GM12878 (cell line): ENCODE results near the gene IARS2.
A peak's percentile ranks its signal among the peaks of the same experiment; 100 is the strongest.

Experiments used
- POLR2A ChIP-seq: IDR thresholded peaks from 2 replicates; pipeline ENCODE4 v1.6.1; 2011; ENCODE audit warnings: low read depth, mild to moderate bottlenecking, low read length
- POLR2AphosphoS5 ChIP-seq: IDR thresholded peaks from 2 replicates; pipeline ENCODE4 v1.6.1; 2011; ENCODE audit warnings: mild to moderate bottlenecking, low read length, inconsistent platforms
- RCOR1 ChIP-seq: conservative IDR thresholded peaks from 2 replicates; pipeline ENCODE4 v1.6.1; 2012; ENCODE audit warnings: low read depth, low read length, improper control_type of control experiment
- SMC3 ChIP-seq: IDR thresholded peaks from 2 replicates; pipeline ENCODE4 v1.6.1; 2011; ENCODE audit warnings: low read length, improper control_type of control experiment, borderline replicate concordance
- TCF12 ChIP-seq: IDR thresholded peaks from 2 replicates; pipeline ENCODE4 v1.6.1; 2011; ENCODE audit warnings: low read depth, mild to moderate bottlenecking, low read length
- TCF3 ChIP-seq: IDR thresholded peaks from 2 replicates; pipeline ENCODE4 v1.6.1; 2012; ENCODE audit warnings: low read depth, mild to moderate bottlenecking, low read length, borderline replicate concordance; ENCODE audit not compliant: insufficient read depth
- YY1 ChIP-seq: IDR thresholded peaks from 2 replicates; pipeline ENCODE4 v1.6.1; 2011; ENCODE audit warnings: low read depth, mild to moderate bottlenecking, low read length
- TF ChIP-seq, protein P1 (sequence below), 3 experiments: IDR thresholded peaks in 2 of 3; conservative IDR thresholded peaks in 1 of 3; 2 replicates each; pipeline ENCODE4 v1.5.1; 2011; ENCODE audit warnings: low read depth in 3 of 3, low read length in 3 of 3, mild to moderate bottlenecking in 3 of 3, control low read depth in 2 of 3, moderate library complexity in 2 of 3, inconsistent platforms in 1 of 3, mixed read lengths in 1 of 3; ENCODE audit not compliant: control insufficient read depth in 2 of 3, insufficient read depth in 1 of 3; ENCODE audit errors: extremely low read depth in 1 of 3
- TF ChIP-seq, protein P2 (sequence below): IDR thresholded peaks from 2 replicates; pipeline ENCODE4 v1.6.1; 2012; ENCODE audit warnings: improper control_type of control experiment, low read depth, low read length; ENCODE audit not compliant: insufficient replicate concordance

DNA sequence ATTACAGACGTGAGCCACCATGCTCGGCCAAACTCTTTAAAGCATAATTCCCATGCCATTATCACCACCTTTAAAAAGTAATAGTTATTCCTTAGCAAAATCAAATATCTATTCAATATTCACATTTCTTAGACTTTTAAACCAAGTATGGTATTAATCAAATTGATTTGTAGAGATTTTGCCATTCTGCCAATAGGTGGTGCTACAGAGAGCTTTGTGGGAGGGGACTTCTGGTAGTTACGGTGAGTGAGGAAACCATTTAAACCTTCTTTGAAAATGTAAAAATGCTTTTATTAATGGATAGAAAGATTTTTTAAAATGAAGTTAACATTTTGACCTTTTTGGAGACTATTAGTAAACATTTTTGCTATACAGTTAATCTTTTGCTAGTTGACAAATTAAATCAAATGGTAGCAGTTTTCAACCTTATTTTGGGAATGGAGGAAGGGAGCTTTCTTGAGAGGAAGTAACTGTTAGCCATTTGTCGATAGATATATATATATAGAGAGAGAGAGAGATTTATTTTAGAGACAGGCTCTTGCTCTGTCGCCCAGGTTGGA, 19.3 kb downstream of the IARS2 start:
- TF ChIP-seq, protein P1, sequence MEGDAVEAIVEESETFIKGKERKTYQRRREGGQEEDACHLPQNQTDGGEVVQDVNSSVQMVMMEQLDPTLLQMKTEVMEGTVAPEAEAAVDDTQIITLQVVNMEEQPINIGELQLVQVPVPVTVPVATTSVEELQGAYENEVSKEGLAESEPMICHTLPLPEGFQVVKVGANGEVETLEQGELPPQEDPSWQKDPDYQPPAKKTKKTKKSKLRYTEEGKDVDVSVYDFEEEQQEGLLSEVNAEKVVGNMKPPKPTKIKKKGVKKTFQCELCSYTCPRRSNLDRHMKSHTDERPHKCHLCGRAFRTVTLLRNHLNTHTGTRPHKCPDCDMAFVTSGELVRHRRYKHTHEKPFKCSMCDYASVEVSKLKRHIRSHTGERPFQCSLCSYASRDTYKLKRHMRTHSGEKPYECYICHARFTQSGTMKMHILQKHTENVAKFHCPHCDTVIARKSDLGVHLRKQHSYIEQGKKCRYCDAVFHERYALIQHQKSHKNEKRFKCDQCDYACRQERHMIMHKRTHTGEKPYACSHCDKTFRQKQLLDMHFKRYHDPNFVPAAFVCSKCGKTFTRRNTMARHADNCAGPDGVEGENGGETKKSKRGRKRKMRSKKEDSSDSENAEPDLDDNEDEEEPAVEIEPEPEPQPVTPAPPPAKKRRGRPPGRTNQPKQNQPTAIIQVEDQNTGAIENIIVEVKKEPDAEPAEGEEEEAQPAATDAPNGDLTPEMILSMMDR (IDR thresholded peaks at IDR 0.05 in 2 of 3, conservative IDR thresholded peaks at IDR 0.05 in 1 of 3; ENCODE audit: control insufficient read depth in 2 of 3, extremely low read depth in 1 of 3, insufficient read depth in 1 of 3, low read depth in 3 of 3, low read length in 3 of 3), result peak; percentile 42 to 58 (median 52); a peak in 4 of 6 replicates
- TF ChIP-seq TCF12, result no peak
- TF ChIP-seq POLR2A, result no peak
- TF ChIP-seq RCOR1, result no peak
- TF ChIP-seq, protein P2, sequence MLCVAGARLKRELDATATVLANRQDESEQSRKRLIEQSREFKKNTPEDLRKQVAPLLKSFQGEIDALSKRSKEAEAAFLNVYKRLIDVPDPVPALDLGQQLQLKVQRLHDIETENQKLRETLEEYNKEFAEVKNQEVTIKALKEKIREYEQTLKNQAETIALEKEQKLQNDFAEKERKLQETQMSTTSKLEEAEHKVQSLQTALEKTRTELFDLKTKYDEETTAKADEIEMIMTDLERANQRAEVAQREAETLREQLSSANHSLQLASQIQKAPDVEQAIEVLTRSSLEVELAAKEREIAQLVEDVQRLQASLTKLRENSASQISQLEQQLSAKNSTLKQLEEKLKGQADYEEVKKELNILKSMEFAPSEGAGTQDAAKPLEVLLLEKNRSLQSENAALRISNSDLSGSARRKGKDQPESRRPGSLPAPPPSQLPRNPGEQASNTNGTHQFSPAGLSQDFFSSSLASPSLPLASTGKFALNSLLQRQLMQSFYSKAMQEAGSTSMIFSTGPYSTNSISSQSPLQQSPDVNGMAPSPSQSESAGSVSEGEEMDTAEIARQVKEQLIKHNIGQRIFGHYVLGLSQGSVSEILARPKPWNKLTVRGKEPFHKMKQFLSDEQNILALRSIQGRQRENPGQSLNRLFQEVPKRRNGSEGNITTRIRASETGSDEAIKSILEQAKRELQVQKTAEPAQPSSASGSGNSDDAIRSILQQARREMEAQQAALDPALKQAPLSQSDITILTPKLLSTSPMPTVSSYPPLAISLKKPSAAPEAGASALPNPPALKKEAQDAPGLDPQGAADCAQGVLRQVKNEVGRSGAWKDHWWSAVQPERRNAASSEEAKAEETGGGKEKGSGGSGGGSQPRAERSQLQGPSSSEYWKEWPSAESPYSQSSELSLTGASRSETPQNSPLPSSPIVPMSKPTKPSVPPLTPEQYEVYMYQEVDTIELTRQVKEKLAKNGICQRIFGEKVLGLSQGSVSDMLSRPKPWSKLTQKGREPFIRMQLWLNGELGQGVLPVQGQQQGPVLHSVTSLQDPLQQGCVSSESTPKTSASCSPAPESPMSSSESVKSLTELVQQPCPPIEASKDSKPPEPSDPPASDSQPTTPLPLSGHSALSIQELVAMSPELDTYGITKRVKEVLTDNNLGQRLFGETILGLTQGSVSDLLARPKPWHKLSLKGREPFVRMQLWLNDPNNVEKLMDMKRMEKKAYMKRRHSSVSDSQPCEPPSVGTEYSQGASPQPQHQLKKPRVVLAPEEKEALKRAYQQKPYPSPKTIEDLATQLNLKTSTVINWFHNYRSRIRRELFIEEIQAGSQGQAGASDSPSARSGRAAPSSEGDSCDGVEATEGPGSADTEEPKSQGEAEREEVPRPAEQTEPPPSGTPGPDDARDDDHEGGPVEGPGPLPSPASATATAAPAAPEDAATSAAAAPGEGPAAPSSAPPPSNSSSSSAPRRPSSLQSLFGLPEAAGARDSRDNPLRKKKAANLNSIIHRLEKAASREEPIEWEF, result no peak
- no peak for TF ChIP-seq SMC3
- no peak for TF ChIP-seq TCF3
- TF ChIP-seq POLR2AphosphoS5, result no peak
- no peak for TF ChIP-seq YY1
